HG03575 (cell line): ENCODE measurements around the gene TBC1D2.
A peak's percentile ranks its signal among the peaks of the same experiment; 100 is the strongest.
"Not testable (repeated sequence)": the region's sequence is repeated elsewhere in the genome, so short reads cannot be mapped to it uniquely, and the experiment has no call there.

Experiments
- ATAC-seq: cut with Tn5 transposase; IDR thresholded peaks from one replicate; pipeline ENCODE4 v1.9.1; 2021; ENCODE audit not compliant: unreplicated experiment, insufficient number of reproducible peaks, low FRiP score; ENCODE audit errors: extremely low read depth

TBC1D2 gene

DNA sequence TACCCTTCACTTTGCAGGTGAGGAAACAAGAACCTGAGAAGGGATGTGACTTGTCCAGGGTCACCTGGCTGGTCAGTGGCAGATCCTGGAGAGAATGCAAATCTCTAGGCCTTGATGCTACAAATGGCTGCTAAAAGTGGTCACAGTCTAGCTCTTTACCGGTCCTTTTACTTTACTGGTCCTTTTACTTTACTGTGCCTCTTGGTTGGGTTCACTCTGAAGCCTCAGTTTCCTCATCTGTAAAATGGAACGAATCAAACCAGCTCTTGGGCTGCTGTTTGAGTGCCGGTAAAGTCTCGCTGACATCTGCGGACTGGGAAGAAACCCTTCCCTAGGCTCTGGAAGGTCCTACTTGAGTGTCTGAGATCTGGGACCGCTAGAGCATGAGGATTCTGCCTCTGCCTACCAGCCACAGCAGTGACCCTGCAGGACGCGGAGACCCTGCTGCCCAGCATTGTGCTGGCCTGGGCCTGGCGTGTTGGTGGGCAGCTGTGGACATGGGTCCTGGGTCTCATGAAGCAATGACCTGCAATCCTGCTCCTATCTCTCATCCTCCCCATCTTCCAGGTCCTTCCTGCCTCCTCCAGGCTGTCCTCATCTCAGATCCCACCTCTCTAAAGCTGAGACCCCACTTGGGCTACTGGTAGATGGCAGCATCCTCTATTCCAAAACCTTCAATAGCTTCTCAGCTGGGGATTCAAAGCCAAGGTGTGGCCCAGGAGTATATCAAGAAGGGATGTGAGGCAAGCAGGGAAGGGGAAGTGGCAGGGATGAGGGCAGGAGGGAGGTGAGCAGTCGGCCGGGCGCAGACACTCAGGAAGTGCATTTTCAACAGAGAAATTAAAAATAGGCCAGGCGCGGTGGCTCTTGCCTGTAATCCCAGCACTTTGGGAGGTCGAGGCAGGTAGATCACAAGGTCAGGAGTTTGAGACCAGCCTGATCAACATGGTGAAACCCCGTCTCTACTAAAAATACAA, 76.3 kb downstream of the TBC1D2 start:
- ATAC-seq: no peak

DNA sequence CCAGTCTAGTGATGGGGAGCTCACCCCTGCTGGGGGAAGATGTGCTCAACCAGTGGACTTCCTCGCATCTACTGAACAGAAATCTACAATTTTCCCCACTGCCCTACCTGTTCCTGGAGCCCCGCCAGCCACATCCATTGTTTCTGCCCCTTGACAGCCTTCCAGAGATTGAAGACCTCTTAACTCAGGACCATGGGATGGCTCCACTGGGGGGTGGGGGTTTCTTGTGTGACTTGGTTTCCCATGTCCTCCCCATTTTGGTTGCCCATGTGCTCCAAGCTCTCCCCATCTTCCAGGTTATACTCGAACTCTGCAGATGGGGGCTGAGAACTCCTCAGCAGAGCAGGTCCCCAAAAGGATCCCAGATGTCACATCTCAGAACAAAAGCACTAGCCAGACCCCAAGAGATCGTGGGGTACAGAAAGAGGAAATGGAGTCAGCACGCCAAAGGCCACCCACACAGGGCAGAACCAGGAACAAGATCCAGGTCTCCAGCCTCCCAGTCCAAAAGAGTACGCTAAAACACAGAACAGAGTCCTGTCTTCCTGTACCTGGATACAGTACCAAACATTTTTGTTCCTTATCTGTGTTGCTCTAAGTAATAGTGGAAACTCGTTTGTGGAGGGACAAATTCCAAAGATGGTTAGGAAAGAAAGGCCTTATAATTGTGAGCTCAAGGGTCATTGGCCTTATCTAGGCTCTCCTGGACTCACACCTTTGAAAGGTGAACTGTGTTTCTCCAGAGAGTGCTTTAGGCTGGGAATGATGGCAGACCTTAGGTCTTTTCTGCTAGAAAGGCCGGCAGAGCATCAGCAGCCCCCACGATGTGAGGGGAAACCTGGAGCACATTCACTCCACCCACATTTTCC, 78.8 kb downstream of the TBC1D2 start:
- no peak for ATAC-seq

DNA sequence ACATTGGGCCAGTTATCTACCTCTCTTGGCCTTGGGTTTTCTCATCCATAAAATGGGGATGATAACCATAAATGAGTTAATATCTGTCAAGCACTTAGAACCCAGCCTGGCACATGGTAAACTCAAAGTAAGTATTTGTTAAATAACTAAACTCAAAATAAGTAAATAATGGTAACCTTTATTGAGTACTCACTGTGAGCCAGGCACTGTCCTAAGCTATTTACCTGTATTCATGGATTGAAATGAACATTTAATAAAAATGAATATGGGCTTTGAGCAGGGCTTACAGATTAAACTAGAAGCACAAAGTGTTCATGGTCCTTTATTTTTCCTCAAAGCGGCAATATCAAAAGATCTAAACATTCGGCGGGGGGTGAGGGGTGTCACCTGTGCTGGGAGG, 79.7 kb downstream of the TBC1D2 start:
- ATAC-seq: no peak

DNA sequence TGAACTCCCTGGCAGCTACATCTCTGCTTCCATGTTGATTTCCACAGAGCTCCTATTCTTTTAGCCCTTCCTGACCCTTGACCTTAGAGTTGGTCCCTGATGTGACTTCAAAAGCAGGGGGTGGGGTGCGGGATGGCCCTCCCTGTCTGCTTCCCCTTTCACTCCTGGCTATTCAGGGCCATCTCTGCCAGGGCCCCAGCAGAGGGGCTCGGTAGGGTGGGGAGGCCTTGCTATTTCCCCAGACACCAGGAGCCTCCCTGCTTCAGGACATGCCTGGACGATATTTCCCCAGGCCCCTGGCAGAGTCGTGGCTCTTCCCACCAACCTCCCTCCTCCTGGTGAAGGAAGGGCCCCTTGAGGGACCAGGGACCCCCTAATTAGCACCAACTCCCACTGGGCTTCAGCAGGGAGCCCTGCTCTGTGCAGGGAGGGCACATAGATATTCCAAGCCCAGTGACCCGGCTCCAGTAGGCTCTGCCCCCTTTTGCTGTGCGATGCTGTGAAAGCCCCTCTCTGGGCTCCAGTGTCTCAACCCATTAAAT, 80.3 kb downstream of the TBC1D2 start:
- no peak for ATAC-seq

DNA sequence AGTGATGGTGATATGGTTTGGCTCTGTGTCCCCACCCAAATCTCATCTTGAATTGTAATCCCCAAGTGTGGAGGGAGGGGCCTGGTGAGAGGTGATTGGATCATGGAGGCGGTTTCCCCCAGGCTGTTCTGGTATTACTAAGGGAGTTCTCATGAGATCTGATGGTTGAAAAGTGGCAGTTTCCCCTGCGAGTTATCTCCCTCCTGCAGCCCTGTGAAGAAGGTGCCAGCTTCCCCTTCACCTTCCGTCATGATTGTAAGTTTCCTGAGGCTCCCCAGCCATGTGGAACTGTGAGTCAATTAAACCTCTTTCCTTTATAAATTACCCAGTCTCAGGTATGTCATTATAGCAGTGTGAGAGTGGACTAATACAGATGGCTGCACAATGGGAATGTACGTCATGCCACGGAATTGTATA, 80.9 kb downstream of the TBC1D2 start:
- ATAC-seq: not testable (repeated sequence)

DNA sequence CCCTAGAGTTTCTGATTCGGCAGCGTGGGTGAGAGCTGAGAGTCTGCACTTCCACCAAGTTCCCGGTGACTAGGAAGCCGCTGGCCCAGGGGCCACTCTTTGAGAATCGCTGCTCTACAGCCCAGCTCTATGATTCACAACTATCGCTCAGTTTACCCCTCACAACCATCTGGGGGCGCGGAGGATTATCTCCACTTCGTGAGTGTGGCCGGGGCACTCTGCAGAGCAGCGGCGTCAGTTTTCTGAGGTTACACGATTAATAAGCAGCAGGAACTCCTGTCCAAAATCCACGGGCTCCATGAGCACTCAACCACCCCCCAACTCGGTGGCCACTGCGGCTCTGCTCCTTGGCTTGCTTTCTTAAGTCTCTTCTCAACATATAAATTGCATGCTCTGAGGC, 82.3 kb downstream of the TBC1D2 start:
- ATAC-seq: no peak

DNA sequence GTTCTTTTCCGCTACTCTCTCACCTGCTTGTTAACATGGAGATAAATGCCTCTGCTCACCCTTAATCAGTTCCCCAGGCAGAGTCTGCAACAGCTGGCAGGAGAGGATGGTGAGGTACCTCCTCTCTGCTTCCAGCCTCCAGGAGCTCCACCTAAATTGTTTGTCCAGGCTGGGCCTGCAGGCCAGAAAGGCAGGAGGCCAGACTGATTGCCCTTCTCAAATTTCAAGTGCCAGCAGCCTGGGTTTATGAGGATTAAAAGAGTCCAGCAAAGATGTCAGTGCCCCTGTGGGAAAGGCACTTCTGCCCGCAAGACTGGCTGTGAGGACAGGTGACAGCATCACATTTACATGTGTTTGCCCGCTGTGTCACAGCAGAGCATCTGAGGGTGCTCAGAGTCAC, 82.8 kb downstream of the TBC1D2 start:
- ATAC-seq: no peak

DNA sequence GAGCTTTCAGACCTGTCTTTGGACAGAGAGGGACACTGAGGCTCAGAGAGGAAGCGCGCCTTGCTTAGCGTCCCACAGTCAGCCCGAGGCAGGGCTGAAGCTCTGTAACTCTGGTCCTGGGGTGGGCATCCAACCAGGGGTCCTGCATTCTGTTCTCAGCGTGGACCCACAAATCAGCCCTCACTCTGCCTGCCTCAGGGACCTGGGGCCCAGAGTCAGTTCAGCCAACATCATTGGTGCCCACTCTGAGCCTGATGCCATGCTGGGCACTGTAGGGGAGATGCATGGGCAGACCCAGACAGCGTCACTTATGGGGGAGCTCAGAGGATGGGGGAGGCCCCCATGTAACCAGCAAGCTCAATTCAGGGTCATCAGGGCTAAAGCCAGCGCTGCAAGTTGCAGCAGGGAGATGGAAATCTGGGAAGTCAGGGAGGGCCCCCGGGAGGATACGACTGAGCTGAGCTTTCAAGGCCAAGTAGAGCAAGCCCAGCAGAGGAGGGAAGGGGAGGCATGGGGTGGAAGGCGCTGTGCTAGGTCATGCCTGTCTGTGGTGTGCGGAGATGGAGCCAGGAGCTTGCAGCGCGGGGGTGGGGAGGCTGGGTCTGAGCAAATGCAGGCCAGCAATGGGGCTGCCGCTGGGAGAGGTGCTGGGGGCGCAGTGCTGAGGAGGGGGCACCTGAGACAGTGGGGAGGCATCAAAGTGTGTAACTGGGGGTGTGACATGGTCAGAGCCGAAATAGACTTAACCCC, 84.1 kb downstream of the TBC1D2 start:
- no peak for ATAC-seq

DNA sequence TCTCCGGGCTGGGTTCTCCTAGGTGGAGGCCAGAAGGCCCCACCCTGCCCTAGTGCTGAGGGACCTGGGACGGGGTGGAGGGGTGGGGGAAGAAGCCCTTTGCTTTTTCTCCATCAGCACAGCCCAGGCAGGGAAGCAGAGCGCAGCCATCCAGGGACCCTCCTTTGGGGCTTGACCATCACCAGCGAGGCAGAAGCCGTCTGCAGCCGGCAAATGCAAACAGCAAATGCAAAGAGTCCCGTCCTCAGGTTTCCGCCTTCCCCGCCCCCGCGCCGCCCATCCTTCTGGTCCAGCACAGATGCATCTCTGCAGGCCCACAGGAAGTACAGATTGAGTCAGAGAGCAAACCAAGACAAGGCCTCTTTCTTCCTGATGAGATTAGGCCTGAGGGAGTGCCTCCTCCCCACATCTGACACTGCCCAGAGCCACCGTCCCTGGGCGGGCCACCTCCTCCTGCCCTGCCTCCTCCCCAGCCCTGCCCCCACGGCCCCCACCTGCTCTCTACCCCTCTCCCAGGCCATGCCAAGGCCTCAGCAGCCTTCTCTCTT, 86.4 kb downstream of the TBC1D2 start:
- peak; percentile 96 for ATAC-seq

DNA sequence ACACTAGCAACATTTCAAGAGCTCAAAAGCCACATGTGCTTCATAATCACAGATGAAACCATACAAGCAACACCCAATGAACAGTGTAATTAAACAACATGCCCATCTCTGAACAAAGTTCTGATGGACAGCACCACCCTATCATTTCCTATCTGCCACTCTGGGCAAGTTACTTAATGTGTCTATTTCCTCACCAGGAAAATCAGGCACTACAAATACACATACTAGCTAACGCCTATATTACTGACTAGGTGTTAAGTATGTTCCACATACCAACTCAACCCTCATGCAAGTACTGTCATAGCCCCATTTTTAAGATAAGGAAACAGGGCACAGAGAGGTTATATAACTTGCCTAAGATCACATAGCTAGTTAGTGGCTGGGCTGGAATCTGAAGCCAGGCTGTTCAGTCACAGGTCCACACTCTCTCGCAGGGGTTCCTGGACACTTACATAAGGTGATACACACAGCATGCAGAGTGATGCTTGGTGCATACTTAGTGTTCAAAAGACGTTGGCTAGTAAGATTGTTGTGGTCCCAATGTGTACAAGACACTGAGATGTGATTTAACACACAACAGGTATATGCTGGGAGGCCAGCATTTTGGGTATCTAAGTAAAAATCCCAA, 87.2 kb downstream of the TBC1D2 start:
- ATAC-seq: no peak

DNA sequence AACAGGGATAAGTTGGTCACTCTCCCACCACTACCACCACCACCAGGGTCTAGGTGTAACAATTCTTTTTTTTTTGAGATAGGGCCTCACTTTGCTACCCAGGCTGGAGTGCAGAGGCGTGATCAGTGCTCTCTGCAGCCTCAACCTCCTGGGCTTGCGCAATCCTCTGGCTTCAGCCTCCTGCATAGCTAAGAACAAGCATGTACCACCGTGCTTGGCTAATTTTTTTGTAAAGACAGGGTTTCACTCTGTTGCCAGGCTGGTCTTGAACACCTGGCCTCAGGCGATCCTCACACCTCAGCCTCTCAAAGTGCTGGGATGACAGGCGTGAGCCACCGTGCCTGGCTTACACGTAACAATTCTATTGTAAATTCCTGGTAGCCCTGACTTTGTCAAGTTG, 90.5 kb downstream of the TBC1D2 start:
- ATAC-seq: no peak

DNA sequence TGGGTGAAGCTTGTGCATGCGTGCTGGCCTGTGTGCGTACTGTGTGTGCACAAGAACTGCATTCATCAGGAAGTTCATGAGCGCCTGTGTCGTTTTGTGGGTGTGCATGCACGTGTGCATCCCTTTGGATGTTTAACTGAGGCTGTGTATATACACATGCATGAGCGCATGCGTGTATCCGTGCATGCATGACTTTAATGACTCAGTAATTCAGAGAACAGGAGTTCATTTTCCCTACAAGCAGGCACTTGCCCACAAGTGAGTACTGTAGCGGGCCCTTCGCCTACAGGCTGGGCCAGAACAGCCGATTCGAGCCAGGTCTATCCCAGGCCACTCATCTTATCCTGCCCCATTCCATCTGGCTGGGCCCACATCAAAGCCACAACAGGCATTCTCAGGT, 92.8 kb downstream of the TBC1D2 start:
- ATAC-seq: no peak

DNA sequence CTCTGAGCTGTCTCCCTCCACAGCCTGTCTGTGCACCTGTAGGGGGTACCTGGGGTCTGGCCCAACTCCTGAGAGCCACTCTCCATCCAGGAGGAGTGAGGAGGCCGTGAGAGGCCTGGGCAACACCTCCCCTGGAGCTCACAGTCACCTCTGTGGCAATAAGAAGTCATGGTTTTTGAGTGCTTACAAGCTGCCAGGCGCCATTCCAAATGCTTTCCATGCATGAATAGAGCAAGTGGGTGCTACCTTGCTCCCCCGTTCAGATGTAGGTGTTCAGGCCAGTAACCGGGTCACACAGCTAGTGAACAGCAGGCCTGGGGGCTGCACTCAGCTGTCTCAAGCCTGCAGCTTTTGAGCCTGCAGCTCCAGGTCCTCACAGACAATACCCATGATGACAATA, 93.6 kb downstream of the TBC1D2 start:
- ATAC-seq: no peak

DNA sequence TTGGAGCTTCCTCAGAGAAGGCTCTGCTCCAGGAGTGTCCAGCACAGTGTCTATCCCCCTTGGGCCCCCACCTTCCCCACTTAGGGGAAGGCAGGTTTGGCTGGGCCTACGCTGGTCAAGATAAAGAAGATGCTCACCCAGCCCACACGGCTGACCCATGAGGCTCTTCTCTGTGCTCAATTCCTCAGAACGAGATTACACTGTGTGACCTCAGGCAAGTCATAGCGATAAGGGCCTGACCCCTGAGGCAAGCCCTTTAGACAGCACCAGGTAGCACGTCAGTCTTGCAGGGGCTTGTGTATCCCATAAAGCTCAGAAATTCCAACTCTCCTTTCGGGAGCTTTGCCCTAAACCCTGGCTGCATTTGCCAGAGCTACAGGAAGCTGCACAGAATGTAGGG, 95.7 kb downstream of the TBC1D2 start:
- no peak for ATAC-seq

DNA sequence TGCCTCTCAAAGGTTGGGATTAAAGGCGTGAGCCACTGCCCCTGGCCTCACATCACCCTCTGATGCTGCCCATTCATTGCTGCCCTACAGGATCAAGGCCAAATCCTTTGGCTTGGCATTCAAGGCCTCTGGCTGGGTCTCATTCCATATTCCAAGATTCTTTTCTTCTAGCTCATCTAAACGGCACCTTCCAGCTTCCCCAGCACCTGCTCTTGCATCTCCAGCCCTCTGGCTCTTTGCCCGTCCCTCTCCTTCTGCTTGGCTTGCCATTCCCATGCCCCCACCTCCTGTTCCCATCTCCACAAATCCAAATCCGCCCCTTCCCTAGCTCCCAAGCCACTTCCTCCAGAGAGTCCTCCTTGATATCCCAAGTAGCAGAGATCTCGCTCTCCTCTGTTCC, 96.1 kb downstream of the TBC1D2 start:
- no peak for ATAC-seq

DNA sequence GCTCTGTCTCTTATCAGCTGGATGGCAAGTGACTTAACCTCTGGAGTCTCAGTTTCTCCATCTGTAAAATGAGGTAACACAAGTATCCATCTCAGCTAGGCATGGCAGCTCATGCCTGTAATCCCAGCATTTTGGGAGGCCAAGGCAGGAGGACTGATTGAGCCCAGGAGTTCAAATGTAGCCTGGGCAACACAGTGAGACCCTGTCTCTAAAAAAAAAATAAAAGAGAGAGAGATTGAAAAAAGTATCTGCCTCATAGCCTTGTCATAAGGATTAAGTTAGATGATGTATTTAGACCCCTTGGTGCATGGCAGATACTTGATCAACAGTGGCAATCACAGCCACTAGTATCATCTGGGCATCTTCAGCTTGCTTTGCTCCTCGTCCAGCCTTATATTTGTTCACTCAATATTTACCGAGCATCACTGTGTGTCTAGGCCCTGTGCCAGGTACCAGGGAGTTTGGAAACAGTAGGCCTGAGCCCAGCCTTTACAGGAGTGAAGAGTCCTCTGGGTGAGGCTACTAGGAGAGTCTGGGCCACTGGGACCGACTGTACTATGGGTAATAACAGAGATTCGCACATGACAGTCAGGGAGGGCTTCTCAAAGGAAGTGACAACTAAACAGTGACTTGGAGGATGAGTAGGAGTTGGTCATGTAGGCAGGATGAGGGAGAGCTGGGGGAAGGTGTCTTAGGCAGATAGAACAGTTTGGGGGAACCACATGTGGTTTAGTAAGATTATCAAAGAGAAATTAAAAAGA, 97.2 kb downstream of the TBC1D2 start:
- no peak for ATAC-seq

DNA sequence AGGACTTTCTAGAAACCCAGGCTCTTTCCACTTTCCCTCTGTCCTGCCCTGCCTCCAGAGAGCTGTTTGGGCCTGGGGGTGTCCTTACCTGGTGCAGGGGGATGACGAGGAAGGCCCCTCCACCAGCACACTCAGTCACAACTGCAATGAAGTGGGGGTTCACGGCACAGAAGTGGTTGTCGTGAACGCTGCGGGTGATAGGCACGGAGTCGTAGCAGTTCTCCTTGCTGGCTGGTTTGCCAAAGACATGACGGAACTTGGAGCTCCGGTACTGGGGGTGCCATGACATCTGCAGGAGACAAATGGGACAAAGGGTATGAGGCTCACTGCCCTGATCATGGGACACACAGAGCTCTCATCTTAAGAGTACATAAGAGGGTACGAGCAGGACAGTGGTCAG, 98.1 kb downstream of the TBC1D2 start:
- no peak for ATAC-seq

DNA sequence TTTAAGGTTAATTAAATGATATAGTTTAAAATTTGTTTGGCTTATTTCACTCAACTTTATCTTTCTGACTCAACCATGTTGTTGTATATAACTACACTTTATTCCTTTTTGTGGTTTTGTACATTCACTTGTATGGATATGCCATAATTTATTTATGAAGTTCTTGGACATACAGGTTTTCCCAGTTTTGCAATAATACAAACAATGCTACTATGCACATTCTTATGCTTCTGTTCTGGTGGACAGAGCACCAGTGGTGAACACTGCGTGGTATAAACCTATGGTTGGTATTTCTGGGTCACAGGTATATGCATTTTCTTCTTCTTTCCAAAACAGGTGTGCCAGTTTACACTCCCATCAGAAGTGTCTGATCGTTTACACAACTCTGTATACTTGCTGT, 100.8 kb downstream of the TBC1D2 start:
- ATAC-seq: no peak
